Suprapubic skin (tissue), 3 donors: ENCODE results near the gene LDLR.

Source experiments
- EP300 ChIP-seq: sonication (generic); formaldehyde crosslinking; IDR thresholded peaks from one replicate; pipeline ENCODE4 v1.6.1; 2017; ENCODE audit warnings: antibody characterized with exemption
- POLR2A ChIP-seq, 2 donors: fragments of 450-650 bp; IDR thresholded peaks; one replicate each; pipeline ENCODE4 v1.6.1; 2017; ENCODE audit warnings: antibody characterized with exemption in 2 of 2, mild to moderate bottlenecking in 2 of 2, moderate library complexity in 2 of 2
- TF ChIP-seq, protein P1 (sequence below), 2 donors: fragments of 200-600 bp in 1 of 2; fragments of 450-650 bp in 1 of 2; sonication (generic) in 1 of 2; IDR thresholded peaks; one replicate each; pipeline ENCODE4 v1.5.1; 2016 to 2019; ENCODE audit warnings: antibody characterized with exemption in 2 of 2, mild to moderate bottlenecking in 1 of 2, moderate library complexity in 1 of 2

DNA sequence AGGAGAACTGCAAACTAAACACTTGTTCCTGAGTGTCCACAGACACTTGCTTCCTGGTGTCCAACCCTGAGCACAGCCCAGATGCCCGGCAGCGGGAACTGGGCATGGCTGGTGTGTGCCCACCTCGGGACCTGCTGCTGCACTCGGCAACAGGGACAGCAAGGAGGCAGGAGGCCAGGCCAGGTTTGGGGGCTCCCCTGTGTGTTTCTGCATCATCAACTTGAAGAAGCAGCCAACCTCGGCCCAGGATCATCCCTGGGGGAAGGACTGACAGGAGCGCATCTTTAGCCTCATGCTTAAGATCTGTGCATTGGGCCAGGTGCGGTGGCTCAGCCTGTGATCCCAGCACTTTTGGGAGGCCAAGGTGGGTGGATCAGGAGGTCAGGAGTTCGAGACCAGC is 35.1 kb upstream of the LDLR start:
- TF ChIP-seq, protein P1, sequence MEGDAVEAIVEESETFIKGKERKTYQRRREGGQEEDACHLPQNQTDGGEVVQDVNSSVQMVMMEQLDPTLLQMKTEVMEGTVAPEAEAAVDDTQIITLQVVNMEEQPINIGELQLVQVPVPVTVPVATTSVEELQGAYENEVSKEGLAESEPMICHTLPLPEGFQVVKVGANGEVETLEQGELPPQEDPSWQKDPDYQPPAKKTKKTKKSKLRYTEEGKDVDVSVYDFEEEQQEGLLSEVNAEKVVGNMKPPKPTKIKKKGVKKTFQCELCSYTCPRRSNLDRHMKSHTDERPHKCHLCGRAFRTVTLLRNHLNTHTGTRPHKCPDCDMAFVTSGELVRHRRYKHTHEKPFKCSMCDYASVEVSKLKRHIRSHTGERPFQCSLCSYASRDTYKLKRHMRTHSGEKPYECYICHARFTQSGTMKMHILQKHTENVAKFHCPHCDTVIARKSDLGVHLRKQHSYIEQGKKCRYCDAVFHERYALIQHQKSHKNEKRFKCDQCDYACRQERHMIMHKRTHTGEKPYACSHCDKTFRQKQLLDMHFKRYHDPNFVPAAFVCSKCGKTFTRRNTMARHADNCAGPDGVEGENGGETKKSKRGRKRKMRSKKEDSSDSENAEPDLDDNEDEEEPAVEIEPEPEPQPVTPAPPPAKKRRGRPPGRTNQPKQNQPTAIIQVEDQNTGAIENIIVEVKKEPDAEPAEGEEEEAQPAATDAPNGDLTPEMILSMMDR (IDR thresholded peaks at IDR 0.05), result no peak
- TF ChIP-seq POLR2A (IDR thresholded peaks at IDR 0.05) (no peak), EP300 (no peak)
